GM21381 (cell line): ENCODE results near the gene ATG10.
A peak's percentile ranks its signal among the peaks of the same experiment; 100 is the strongest.
"Not testable (repeated sequence)": the region's sequence is repeated elsewhere in the genome, so short reads cannot be mapped to it uniquely, and the experiment has no call there.

Experiments
- ATAC-seq: cut with Tn5 transposase; IDR thresholded peaks from one replicate; pipeline ENCODE4 v1.9.1; 2021; ENCODE audit warnings: mild to moderate bottlenecking, moderate library complexity; ENCODE audit not compliant: unreplicated experiment

The ATG10 gene

GRCh38 chr5:82208371-82208770, 236.5 kb downstream of the ATG10 start:
- no peak for ATAC-seq

- no peak for ATAC-seq
Observed at GRCh38 chr5:82211855-82212572, 240.2 kb downstream of the ATG10 start.

- no peak for ATAC-seq
Observed at GRCh38 chr5:82217917-82218316, 246.1 kb downstream of the ATG10 start.

GRCh38 chr5:82218374-82219156, 246.7 kb downstream of the ATG10 start:
- no peak for ATAC-seq

- no peak for ATAC-seq
Observed at GRCh38 chr5:82221020-82221419, 249.2 kb downstream of the ATG10 start.

- no peak for ATAC-seq
Observed at GRCh38 chr5:82222597-82223574, 251.1 kb downstream of the ATG10 start.

- ATAC-seq: peak; percentile 96
Observed at GRCh38 chr5:82225525-82226172, 253.8 kb downstream of the ATG10 start.

- ATAC-seq: no peak
Observed at GRCh38 chr5:82234885-82235284, 263.1 kb downstream of the ATG10 start.

- ATAC-seq: no peak
Observed at GRCh38 chr5:82244151-82244550, 272.3 kb downstream of the ATG10 start.

GRCh38 chr5:82244854-82245635, 273.2 kb downstream of the ATG10 start:
- no peak for ATAC-seq

GRCh38 chr5:82246960-82247574, 275.2 kb downstream of the ATG10 start:
- no peak for ATAC-seq

GRCh38 chr5:82252744-82253143, 280.9 kb downstream of the ATG10 start:
- no peak for ATAC-seq

- no peak for ATAC-seq
Observed at GRCh38 chr5:82255844-82256243, 284.0 kb downstream of the ATG10 start.

- no peak for ATAC-seq
Observed at GRCh38 chr5:82257247-82257646, 285.4 kb downstream of the ATG10 start.

GRCh38 chr5:82257729-82258128, 285.9 kb downstream of the ATG10 start:
- no peak for ATAC-seq

GRCh38 chr5:82259172-82259800, 287.5 kb downstream of the ATG10 start:
- no peak for ATAC-seq

GRCh38 chr5:82265047-82265446, 293.2 kb downstream of the ATG10 start:
- ATAC-seq: no peak

- ATAC-seq: not testable (repeated sequence)
Observed at GRCh38 chr5:82267297-82267933, 295.6 kb downstream of the ATG10 start.
